Endodermal cell (in vitro differentiated cells): ENCODE results near the gene AOPEP. TPM values are rescaled to one million over a fixed set of nuclear protein-coding genes. Genes with fewer than 3 reads are reported as not detected.

Experiments used
- DNase-seq: peaks from one replicate; pipeline ENCODE4 v3.0.0-alpha.2; 2017
- H3K27ac ChIP-seq: 2 replicates; pipeline ENCODE4 v1.5.1; 2013; ENCODE audit warnings: mild to moderate bottlenecking, low read depth, low read length, moderate library complexity
- H3K27me3 ChIP-seq: 2 replicates; pipeline ENCODE4 v1.6.1; 2013; ENCODE audit warnings: mild to moderate bottlenecking, low read length, moderate library complexity; ENCODE audit not compliant: insufficient read depth, control insufficient read depth, poor library complexity, severe bottlenecking
- H3K36me3 ChIP-seq: 2 replicates; pipeline ENCODE4 v1.7.0; 2013; ENCODE audit warnings: mild to moderate bottlenecking, low read length, moderate library complexity; ENCODE audit not compliant: control insufficient read depth, insufficient read depth
- H3K4me1 ChIP-seq: one replicate; pipeline ENCODE4 v1.7.0; 2013; ENCODE audit warnings: low read length; ENCODE audit not compliant: control insufficient read depth, insufficient read depth
- H3K4me3 ChIP-seq: 2 replicates; pipeline ENCODE4 v1.5.1; 2013; ENCODE audit warnings: mild to moderate bottlenecking, low read length, moderate library complexity
- H3K9ac ChIP-seq: 2 replicates; pipeline ENCODE4 v1.6.1; 2013; ENCODE audit warnings: mild to moderate bottlenecking, low read length, moderate library complexity; ENCODE audit not compliant: poor library complexity, severe bottlenecking; ENCODE audit errors: extremely low read depth
- H3K9me3 ChIP-seq: 2 replicates; pipeline ENCODE4 v1.6.1; 2013; ENCODE audit warnings: mild to moderate bottlenecking, low read length, moderate library complexity; ENCODE audit not compliant: control insufficient read depth
- H3K27ac Mint-ChIP-seq: 2 replicates; pipeline ENCODE4 v1.8.0; 2020; ENCODE audit warnings: mixed read lengths
- H3K27me3 Mint-ChIP-seq: 2 replicates; pipeline ENCODE4 v1.8.0; 2021; ENCODE audit warnings: mild to moderate bottlenecking, mixed read lengths; ENCODE audit not compliant: insufficient read depth
- H3K36me3 Mint-ChIP-seq: 2 replicates; pipeline ENCODE4 v1.8.0; 2020; ENCODE audit warnings: low read depth, mixed read lengths
- H3K4me1 Mint-ChIP-seq: 2 replicates; pipeline ENCODE4 v1.8.0; 2020; ENCODE audit warnings: mixed read lengths
- H3K4me3 Mint-ChIP-seq: 2 replicates; pipeline ENCODE4 v1.8.0; 2020; ENCODE audit warnings: mild to moderate bottlenecking, moderate library complexity, mixed read lengths
- H3K9me3 Mint-ChIP-seq: 2 replicates; pipeline ENCODE4 v1.8.0; 2020; ENCODE audit warnings: mild to moderate bottlenecking, mixed read lengths
- WGBS, 2 experiments: methylation state at CpG; one replicate each; pipeline versions ENCODE4 v1.1.5 to v1.1.7; 2013; ENCODE audit warnings: missing lambda C conversion rate in 2 of 2, mixed read lengths in 1 of 2; ENCODE audit not compliant: insufficient coverage in 1 of 2, insufficient read length in 1 of 2; 5-methylcytosine and 5-hydroxymethylcytosine counted together
- total RNA-seq, 2 donors: library from RNA; stranded (reverse); fragmentation: NEBNext Ultra II Directional in 1 of 2; extraction: Animal tissue kit (Norgen Biotek cat#: 25700) in 1 of 2; gene quantifications; 2 replicates in 1 of 2; 3 replicates in 1 of 2; pipeline ENCODE4 v1.2.1, GENCODE V29; 2021
- TF ChIP-seq, protein P1 (sequence below): fragments of 200-600 bp; sonication (generic); conservative IDR thresholded peaks from 2 replicates; pipeline ENCODE4 v1.5.0; 2021; ENCODE audit warnings: antibody characterized with exemption, mild to moderate bottlenecking

Gene AOPEP
- total RNA-seq, 2 donors from 2014 or later: 23.4 to 33.7 TPM

DNA sequence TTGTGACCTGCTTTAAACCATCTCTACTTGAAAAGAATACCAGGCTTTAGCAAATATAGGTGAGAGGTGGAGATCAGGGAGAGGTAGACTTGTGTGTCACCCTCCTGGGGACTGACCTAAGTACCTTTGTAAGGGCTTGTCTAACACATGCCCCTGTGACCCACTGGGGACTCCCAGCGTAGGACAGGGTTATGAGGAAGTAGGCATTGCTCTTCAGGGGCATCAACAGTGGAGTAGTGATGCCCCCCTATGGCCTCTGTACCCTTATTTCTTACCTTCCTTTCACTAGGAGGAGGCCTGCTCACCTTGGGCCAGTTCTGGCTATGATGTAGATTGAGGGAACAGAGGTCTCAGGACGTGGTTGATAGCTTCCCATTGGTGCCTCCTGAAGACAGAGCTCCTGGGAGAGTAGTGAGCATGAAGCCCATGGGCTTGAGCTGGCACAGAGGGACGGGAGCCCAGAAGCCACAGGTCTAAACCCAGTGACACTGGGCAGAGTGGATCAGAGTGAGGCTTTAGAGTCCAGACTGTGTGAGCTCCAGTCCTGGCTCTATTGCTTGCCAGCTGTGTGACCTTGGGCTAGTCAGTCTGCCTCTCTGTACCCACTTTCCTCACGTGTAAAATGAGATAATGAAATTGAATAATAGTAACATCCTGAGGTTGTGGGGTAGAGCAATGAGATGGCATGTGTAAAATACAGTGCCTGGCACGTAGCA, 191.7 kb downstream of the AOPEP start:
- no peak overlapping the region for H3K4me3 Mint-ChIP-seq
- no peaks in the 10 kb centered on the region for H3K27me3 Mint-ChIP-seq
- H3K36me3 Mint-ChIP-seq: no peaks in the 10 kb centered on the region
- peaks cover 48% of the 10 kb centered on the region for H3K4me1 Mint-ChIP-seq
- H3K27ac Mint-ChIP-seq: no peak overlapping the region
- Histone ChIP-seq H3K4me1 (peaks cover 13% of the 10 kb centered on the region), H3K27me3 (no peaks in the 10 kb centered on the region), H3K4me3 (no peak overlapping the region), H3K9me3 (no peaks in the 10 kb centered on the region), H3K27ac (no peak overlapping the region), H3K36me3 (no peaks in the 10 kb centered on the region), H3K9ac (no peak overlapping the region)
- peak; percentile 40 for DNase-seq
- 91 to 98% methylated on average over 4 to 5 of the region's 5 CpGs for WGBS, 2 experiments
- TF ChIP-seq, protein P1, sequence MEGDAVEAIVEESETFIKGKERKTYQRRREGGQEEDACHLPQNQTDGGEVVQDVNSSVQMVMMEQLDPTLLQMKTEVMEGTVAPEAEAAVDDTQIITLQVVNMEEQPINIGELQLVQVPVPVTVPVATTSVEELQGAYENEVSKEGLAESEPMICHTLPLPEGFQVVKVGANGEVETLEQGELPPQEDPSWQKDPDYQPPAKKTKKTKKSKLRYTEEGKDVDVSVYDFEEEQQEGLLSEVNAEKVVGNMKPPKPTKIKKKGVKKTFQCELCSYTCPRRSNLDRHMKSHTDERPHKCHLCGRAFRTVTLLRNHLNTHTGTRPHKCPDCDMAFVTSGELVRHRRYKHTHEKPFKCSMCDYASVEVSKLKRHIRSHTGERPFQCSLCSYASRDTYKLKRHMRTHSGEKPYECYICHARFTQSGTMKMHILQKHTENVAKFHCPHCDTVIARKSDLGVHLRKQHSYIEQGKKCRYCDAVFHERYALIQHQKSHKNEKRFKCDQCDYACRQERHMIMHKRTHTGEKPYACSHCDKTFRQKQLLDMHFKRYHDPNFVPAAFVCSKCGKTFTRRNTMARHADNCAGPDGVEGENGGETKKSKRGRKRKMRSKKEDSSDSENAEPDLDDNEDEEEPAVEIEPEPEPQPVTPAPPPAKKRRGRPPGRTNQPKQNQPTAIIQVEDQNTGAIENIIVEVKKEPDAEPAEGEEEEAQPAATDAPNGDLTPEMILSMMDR: no peak
- H3K9me3 Mint-ChIP-seq: no peaks in the 10 kb centered on the region

- peak; percentile 53 for DNase-seq
- peak overlapping the region; percentile 35 for H3K27ac Mint-ChIP-seq
- H3K4me1 ChIP-seq: peaks cover 9% of the 10 kb centered on the region
Measured at GRCh38 chr9:94919376-94920098, 193.0 kb downstream of the AOPEP start.

DNA sequence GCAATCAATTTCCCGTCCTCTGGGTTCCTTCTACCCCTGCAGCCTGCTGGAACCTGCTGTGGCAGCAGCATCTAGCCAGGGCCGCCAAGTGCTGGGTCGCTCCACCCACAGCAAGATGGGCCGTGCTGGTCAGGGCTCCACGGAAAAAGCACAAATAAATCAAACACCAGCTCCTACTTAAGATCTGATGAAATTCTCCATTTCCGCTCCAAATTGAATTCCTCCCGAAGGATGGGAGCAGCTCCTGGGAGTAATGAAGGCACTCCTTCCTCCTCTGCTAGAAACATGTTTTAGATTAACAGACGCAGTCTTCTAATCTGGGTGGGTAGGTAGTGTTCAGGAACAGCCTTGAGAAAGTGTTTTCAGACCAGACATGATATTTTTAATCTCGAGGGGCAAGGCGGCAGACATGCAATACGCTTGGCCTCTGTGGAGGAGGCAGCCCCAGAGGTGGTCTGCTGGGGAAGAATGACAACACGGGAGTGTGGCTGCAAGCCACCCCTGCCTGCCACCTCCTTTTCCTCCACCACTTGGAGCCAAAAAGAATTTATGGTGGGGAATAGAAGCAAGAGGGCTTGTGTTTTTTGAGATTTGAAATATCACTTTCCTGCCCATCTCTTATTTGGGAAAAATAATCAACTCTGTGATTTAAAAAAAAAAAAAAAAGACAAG, 194.1 kb downstream of the AOPEP start:
- no peaks in the 10 kb centered on the region for H3K9me3 ChIP-seq
- peaks cover 9% of the 10 kb centered on the region for H3K4me1 ChIP-seq
- TF ChIP-seq, protein P1: no peak
- peak; percentile 54 for DNase-seq
- no peaks in the 10 kb centered on the region for H3K36me3 ChIP-seq
- Mint-ChIP-seq H3K36me3 (peaks cover 7% of the 10 kb centered on the region), H3K4me3 (no peak overlapping the region), H3K27me3 (no peaks in the 10 kb centered on the region), H3K9me3 (no peaks in the 10 kb centered on the region), H3K27ac (no peak overlapping the region), H3K4me1 (peaks cover 30% of the 10 kb centered on the region)
- H3K4me3 ChIP-seq: no peak overlapping the region
- 60 to 85% methylated on average over 6 to 12 of the region's 12 CpGs for WGBS, 2 experiments
- H3K9ac ChIP-seq: no peak overlapping the region
- peak overlapping the region; percentile 50 for H3K27ac ChIP-seq
- no peaks in the 10 kb centered on the region for H3K27me3 ChIP-seq

More at GRCh38 chr9:94919376-94920098, 193.0 kb downstream of the AOPEP start:
- H3K9me3 ChIP-seq: no peaks in the 10 kb centered on the region
- no peaks in the 10 kb centered on the region for H3K36me3 ChIP-seq
- H3K27me3 Mint-ChIP-seq: no peaks in the 10 kb centered on the region
- 88 to 89% methylated on average over 12 to 17 of the region's 17 CpGs for WGBS, 2 experiments
- TF ChIP-seq, protein P1: no peak
- H3K4me3 ChIP-seq: no peak overlapping the region
- H3K27me3 ChIP-seq: no peaks in the 10 kb centered on the region
- H3K4me1 Mint-ChIP-seq: peaks cover 38% of the 10 kb centered on the region
- H3K36me3 Mint-ChIP-seq: peaks cover 2% of the 10 kb centered on the region
- no peaks in the 10 kb centered on the region for H3K9me3 Mint-ChIP-seq
- H3K4me3 Mint-ChIP-seq: no peak overlapping the region
- H3K9ac ChIP-seq: no peak overlapping the region
- no peak overlapping the region for H3K27ac ChIP-seq
